Measurements from ENCODE around the gene TMIE.

DNA sequence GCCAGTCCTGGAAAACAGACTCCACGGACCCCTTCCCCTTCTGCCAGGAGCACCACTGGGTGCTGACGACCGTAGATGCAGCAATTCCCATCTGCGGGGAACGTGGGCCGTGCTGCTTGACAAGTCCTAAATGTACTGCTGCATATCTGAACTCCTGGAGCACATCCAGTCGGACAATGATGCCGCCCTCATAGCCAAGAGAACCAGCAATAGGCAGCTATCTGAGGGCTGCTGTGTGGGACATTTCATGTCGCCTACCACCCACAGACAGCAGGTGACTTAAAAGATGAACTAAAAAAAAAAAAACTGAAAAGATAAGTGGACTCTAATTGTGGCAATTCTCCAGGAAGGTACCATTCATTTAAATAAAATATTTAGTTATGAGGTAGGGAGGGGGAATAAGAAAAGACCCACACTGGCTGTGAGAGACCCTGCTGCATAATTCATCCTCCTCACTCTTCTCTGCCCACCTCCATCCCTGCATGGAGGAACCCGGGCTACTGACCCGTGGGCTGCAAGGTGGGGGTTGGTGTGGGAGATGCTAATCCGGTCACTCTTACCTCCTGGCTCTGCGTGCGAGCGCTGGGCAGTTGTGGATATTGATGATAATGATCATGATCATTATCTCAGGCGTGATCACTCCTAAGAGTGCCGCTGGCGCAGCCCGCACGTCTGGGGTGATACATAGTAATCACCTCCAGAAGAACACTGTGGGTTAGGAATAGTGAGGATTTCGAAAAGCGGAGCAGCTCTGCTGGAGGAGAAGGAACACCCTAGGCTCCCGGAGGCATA lies 36.0 kb upstream of the TMIE start:
- TF ChIP-seq POLR2A (IDR thresholded peaks at IDR 0.05) (no peak), CTCF (IDR thresholded peaks at IDR 0.05) (no peak)
